B cell (primary cell): Measurements from ENCODE around the gene NNT. TPM values are rescaled to one million over a fixed set of nuclear protein-coding genes. Genes with fewer than 3 reads are reported as not detected.

Experiments used
- ATAC-seq: fragments of 200-7000 bp; cut with Tn5 transposase; one replicate; pipeline ENCODE4 v1.10.0; 2021; ENCODE audit warnings: low read depth, mild to moderate bottlenecking, moderate number of reproducible peaks, moderate library complexity
- CTCF ChIA-PET: fragments of 350-600 bp; sonication (Branson Sonifier 250); formaldehyde crosslinking; loops from one replicate; lab custom pipeline; 2021; ENCODE audit warnings: antibody characterized with exemption, inconsistent platforms; lab: Charles Lee
- POLR2A ChIA-PET: fragments of 350-600 bp; sonication (Branson Sonifier 250); formaldehyde crosslinking; loops from one replicate; lab custom pipeline; 2021; ENCODE audit warnings: antibody characterized with exemption; lab: Charles Lee
- DNase-seq: peaks from one replicate; pipeline ENCODE4 v3.0.0; 2013
- H2AFZ ChIP-seq: 2 replicates; pipeline ENCODE4 v1.6.1; 2012; ENCODE audit warnings: mild to moderate bottlenecking, low read depth, low read length; ENCODE audit not compliant: insufficient read depth, poor library complexity, severe bottlenecking
- H3K27ac ChIP-seq, 2 donors: 1 replicate in 1 of 2; 2 replicates in 1 of 2; pipeline ENCODE4 v1.5.1; 2012 to 2013; ENCODE audit warnings: low read length in 2 of 2, mild to moderate bottlenecking in 2 of 2, moderate library complexity in 1 of 2
- H3K27me3 ChIP-seq, 4 experiments: fragments of 200-600 bp in 1 of 4; sonication (generic) in 1 of 4; replicated peaks in 1 of 4; 1 replicate in 2 of 4; 2 replicates in 2 of 4; pipeline versions ENCODE4 v1.6.1 to v1.7.0; 2013 to 2016; ENCODE audit warnings: low read length in 3 of 4, mild to moderate bottlenecking in 2 of 4, mixed read lengths in 1 of 4, moderate library complexity in 1 of 4; ENCODE audit not compliant: insufficient read depth in 4 of 4, control insufficient read depth in 3 of 4; ENCODE audit errors: control extremely low read depth in 1 of 4
- H3K36me3 ChIP-seq, 2 experiments: replicated peaks in 1 of 2; 1 replicate in 1 of 2; 2 replicates in 1 of 2; pipeline versions ENCODE4 v1.6.1 to v1.7.1; 2013; ENCODE audit warnings: low read length in 1 of 2; ENCODE audit not compliant: insufficient read depth in 2 of 2, control insufficient read depth in 1 of 2; ENCODE audit errors: control extremely low read depth in 1 of 2, extremely low read depth in 1 of 2
- H3K4me1 ChIP-seq, 2 donors: fragments of 200-600 bp in 1 of 2; sonication (generic) in 1 of 2; 1 replicate in 1 of 2; 2 replicates in 1 of 2; pipeline versions ENCODE4 v1.5.1 to v1.6.1; 2013 to 2017; ENCODE audit warnings: low read length in 2 of 2; ENCODE audit not compliant: control insufficient read depth in 2 of 2, insufficient read depth in 2 of 2
- H3K4me2 ChIP-seq: replicated peaks from 2 replicates; pipeline ENCODE3; 2012; ENCODE audit warnings: mild to moderate bottlenecking, low read depth, low read length; ENCODE audit not compliant: poor library complexity, severe bottlenecking
- H3K4me3 ChIP-seq, 5 experiments: fragments of 200-600 bp in 1 of 5; sonication (generic) in 1 of 5; 1 replicate in 3 of 5; 2 replicates in 2 of 5; pipeline versions ENCODE4 v1.5.1 to v1.7.0; 2011 to 2016; ENCODE audit warnings: low read length in 4 of 5, mild to moderate bottlenecking in 4 of 5, low read depth in 2 of 5, control low read depth in 1 of 5, moderate library complexity in 1 of 5; ENCODE audit not compliant: insufficient read depth in 1 of 5; ENCODE audit errors: control extremely low read depth in 1 of 5, extremely low read depth in 1 of 5
- H3K79me2 ChIP-seq: fragments of 200-600 bp; sonication (generic); one replicate; pipeline ENCODE4 v1.6.0; 2016; ENCODE audit warnings: low read length; ENCODE audit not compliant: control insufficient read depth, insufficient read depth
- H3K9ac ChIP-seq: fragments of 200-600 bp; sonication (generic); 2 replicates; pipeline ENCODE4 v1.6.1; 2017; ENCODE audit warnings: mild to moderate bottlenecking, low read length, moderate library complexity
- H3K9me3 ChIP-seq, 3 donors: one replicate each; pipeline versions ENCODE4 v1.6.1 to v1.7.1; 2013; ENCODE audit warnings: low read length in 2 of 3; ENCODE audit not compliant: control insufficient read depth in 2 of 3, insufficient read depth in 1 of 3; ENCODE audit errors: control extremely low read depth in 1 of 3
- H4K20me1 ChIP-seq: 2 replicates; pipeline ENCODE4 v1.6.0; 2012; ENCODE audit warnings: mild to moderate bottlenecking, low read length; ENCODE audit not compliant: insufficient read depth, control insufficient read depth, poor library complexity, severe bottlenecking
- H3K27ac Mint-ChIP-seq: one replicate; pipeline ENCODE4 v1.8.0; 2021; ENCODE audit warnings: mixed read lengths
- H3K27me3 Mint-ChIP-seq: one replicate; pipeline ENCODE4 v1.8.0; 2021; ENCODE audit warnings: mixed read lengths
- H3K4me1 Mint-ChIP-seq: one replicate; pipeline ENCODE4 v1.8.0; 2021; ENCODE audit warnings: mixed read lengths
- H3K4me3 Mint-ChIP-seq: one replicate; pipeline ENCODE4 v1.8.0; 2021; ENCODE audit warnings: mixed read lengths
- H3K9me3 Mint-ChIP-seq: one replicate; pipeline ENCODE4 v1.8.0; 2022; ENCODE audit warnings: mixed read lengths; ENCODE audit not compliant: insufficient read depth
- EZH2 ChIP-seq: IDR thresholded peaks from 2 replicates; pipeline ENCODE4 v1.6.1; 2012; ENCODE audit warnings: borderline replicate concordance, low read depth, mild to moderate bottlenecking, moderate library complexity, low read length; ENCODE audit not compliant: insufficient read depth, poor library complexity, severe bottlenecking
- WGBS: methylation state at CpG from one replicate; pipeline ENCODE4 v1.1.5; 2013; ENCODE audit warnings: missing lambda C conversion rate; ENCODE audit not compliant: insufficient coverage; 5-methylcytosine and 5-hydroxymethylcytosine counted together
- intact Hi-C: fragments of 100-400 bp; cut with micrococcal nuclease; formaldehyde crosslinking; loops from one replicate; pipeline ENCODE4 v1.10.0; 2022
- polyA plus RNA-seq: library from polyadenylated mRNA; depleted of rRNA; stranded (reverse); fragments of >200 nt; gene quantifications from 2 replicates; pipeline ENCODE4 v1.2.3, GENCODE V29; 2012
- total RNA-seq, 2 donors: library from RNA; stranded (reverse); fragments of 120-200 nt in 1 of 2; gene quantifications; 1 replicate in 1 of 2; 2 replicates in 1 of 2; pipeline versions ENCODE4 v1.2.3 to v1.2.4, GENCODE V29; 2013 to 2022
- TF ChIP-seq, protein P1 (sequence below): fragments of 200-600 bp; IDR thresholded peaks from one replicate; pipeline ENCODE4 v1.8.0; 2022; ENCODE audit warnings: antibody characterized with exemption, mild to moderate bottlenecking

The NNT gene
- total and polyA plus RNA-seq, 2 donors (not counting 1 experiment from before 2014, with no cell fraction given) = 17.8 to 61.1 TPM

- Histone ChIP-seq H3K36me3 (no peaks in the 10 kb centered on the region), H3K79me2 (peaks cover 2% of the 10 kb centered on the region), H4K20me1 (no peaks in the 10 kb centered on the region), H3K4me1 (peaks cover 3 to 6% of the 10 kb centered on the region in 2 donors), H3K4me2 (no peak overlapping the region), H3K4me3 (no peak overlapping the region), H3K9me3 (no peaks in the 10 kb centered on the region), H3K27me3 (no peaks in the 10 kb centered on the region), H3K9ac (no peak overlapping the region), H3K27ac (no peak overlapping the region), H2AFZ (no peak overlapping the region)
- CTCF ChIA-PET = no interaction called here
- H3K9me3 Mint-ChIP-seq = no peaks in the 10 kb centered on the region
- POLR2A ChIA-PET = no interaction called here
- TF ChIP-seq EZH2 = no peak
- TF ChIP-seq, protein P1, sequence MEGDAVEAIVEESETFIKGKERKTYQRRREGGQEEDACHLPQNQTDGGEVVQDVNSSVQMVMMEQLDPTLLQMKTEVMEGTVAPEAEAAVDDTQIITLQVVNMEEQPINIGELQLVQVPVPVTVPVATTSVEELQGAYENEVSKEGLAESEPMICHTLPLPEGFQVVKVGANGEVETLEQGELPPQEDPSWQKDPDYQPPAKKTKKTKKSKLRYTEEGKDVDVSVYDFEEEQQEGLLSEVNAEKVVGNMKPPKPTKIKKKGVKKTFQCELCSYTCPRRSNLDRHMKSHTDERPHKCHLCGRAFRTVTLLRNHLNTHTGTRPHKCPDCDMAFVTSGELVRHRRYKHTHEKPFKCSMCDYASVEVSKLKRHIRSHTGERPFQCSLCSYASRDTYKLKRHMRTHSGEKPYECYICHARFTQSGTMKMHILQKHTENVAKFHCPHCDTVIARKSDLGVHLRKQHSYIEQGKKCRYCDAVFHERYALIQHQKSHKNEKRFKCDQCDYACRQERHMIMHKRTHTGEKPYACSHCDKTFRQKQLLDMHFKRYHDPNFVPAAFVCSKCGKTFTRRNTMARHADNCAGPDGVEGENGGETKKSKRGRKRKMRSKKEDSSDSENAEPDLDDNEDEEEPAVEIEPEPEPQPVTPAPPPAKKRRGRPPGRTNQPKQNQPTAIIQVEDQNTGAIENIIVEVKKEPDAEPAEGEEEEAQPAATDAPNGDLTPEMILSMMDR = no peak
- ATAC-seq (no peak), DNase-seq (no peak)
- H3K4me3 Mint-ChIP-seq = no peak overlapping the region
- H3K27me3 Mint-ChIP-seq = no peaks in the 10 kb centered on the region
- peaks cover 4% of the 10 kb centered on the region for H3K4me1 Mint-ChIP-seq
- no peak overlapping the region for H3K27ac Mint-ChIP-seq
- intact Hi-C loops = no loop called here
Observed at GRCh38 chr5:43561356-43561755, 41.6 kb upstream of the NNT start.

GRCh38 chr5:43563321-43563720, 39.7 kb upstream of the NNT start:
- H4K20me1 ChIP-seq = no peaks in the 10 kb centered on the region
- no peak overlapping the region for H3K4me3 ChIP-seq
- DNase-seq (no peak), ATAC-seq (no peak)
- no peak overlapping the region for H3K27ac Mint-ChIP-seq
- no peaks in the 10 kb centered on the region for H3K9me3 Mint-ChIP-seq
- no peak overlapping the region for H3K27ac ChIP-seq
- H3K36me3 ChIP-seq = no peaks in the 10 kb centered on the region
- 98% methylated on average over 3 of the region's 3 CpGs for WGBS
- H2AFZ ChIP-seq = no peak overlapping the region
- no peak overlapping the region for H3K4me3 Mint-ChIP-seq
- intact Hi-C loops = no loop called here
- ChIA-PET POLR2A (no interaction called here), CTCF (no interaction called here)
- H3K4me1 ChIP-seq = no peaks in the 10 kb centered on the region
- H3K79me2 ChIP-seq = no peaks in the 10 kb centered on the region
- H3K27me3 Mint-ChIP-seq = no peaks in the 10 kb centered on the region
- H3K27me3 ChIP-seq = no peaks in the 10 kb centered on the region
- TF ChIP-seq, protein P1 = no peak
- TF ChIP-seq EZH2 = no peak
- H3K4me2 ChIP-seq = no peak overlapping the region
- no peak overlapping the region for H3K9ac ChIP-seq
- no peaks in the 10 kb centered on the region for H3K9me3 ChIP-seq
- no peaks in the 10 kb centered on the region for H3K4me1 Mint-ChIP-seq
